ENCODE data around the gene TOMM6.

The TOMM6 gene

DNA sequence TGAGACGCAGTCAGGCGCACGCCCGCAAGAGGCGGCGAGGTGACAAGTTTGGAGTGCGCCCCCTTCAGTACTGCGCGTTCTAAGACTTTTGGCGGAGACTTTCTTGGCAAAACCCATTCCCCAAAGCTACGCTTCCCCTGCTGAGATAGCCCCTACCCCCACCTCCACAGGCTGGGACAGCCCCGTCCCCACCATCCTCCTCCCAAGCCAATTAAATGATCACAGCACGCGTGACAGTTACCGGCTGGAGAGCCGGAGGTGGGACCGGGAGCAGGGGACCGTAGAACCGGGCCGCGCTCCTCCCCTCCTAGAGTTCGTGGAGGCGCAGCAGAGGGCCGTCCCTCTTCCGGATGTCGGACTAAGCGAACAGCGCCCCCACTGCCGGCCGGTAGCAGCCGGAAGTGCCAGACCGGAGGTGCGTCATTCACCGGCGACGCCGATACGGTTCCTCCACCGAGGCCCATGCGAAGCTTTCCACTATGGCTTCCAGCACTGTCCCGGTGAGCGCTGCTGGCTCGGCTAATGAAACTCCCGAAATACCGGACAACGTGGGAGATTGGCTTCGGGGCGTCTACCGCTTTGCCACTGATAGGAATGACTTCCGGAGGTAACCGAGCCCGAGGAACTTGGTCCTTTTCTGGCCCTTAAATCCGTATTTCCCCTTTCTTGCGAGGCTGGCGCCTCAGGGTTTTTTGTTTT is at the start of gene TOMM6:
TOMM6 (plus strand) TSS at position 476 of the 699 bp plus-strand sequence; CDS start at position 480, 4 bp downstream.
- peak; percentile 82 for DNase-seq

DNA sequence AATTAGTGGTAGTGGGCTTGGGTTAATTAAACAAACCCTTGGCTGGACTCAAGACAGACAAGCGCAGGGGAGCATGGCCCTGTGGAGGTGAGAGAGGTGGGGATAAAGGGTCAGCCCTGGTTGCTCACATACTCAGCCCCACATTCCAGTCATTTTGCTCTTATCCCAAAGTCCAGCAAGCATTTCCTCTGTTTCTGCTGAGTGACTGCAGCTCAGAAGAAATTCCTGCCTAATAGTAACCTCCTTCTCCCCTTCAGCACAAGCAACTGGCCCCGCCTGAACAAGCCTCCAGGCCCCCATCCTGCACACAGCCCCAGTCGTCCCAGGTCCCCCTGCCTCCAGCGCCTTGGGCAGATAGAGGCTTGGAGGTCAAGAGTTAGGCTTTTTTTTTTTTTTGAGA is 48.5 kb upstream of the TOMM6 start:
- no peak for DNase-seq

DNA sequence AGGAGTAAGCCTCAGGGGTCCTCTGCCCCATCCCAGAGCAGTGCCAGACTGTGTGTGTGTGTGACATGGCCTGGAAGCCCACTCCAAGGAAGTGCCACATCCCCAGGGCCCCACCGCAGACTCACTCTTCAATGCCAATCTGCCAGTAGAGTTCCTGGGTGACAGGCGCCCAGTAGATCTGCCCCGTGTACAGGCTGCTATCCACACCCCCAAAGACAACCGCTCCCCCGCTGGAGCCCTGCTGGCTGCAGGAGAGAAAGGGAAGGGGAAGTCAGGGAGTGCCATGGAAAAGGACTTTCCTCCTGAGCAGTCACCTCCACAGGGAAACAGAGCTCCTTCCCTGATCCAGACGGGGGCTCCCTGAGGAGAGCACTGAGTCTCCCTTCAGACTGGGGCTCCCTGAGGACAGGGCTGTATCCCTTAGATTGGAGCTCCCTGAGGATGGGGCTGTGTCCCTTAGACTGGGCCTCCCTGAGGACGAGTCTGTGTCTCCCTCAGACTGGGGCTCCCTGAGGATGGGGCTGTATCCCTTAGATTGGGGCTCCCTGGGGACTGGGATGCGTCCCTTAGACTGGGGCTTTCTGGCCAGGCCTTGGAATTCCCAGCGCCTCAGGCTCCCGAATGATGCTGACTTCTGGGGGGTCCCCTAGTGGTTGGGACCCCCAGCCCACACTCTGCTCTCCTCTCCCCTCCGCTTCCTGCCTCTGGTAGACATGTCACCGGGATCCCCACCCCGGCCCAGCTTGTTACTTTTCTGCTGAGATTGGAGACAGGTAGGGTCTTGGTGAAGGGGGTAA is 46.9 kb upstream of the TOMM6 start:
- DNase-seq: no peak

DNA sequence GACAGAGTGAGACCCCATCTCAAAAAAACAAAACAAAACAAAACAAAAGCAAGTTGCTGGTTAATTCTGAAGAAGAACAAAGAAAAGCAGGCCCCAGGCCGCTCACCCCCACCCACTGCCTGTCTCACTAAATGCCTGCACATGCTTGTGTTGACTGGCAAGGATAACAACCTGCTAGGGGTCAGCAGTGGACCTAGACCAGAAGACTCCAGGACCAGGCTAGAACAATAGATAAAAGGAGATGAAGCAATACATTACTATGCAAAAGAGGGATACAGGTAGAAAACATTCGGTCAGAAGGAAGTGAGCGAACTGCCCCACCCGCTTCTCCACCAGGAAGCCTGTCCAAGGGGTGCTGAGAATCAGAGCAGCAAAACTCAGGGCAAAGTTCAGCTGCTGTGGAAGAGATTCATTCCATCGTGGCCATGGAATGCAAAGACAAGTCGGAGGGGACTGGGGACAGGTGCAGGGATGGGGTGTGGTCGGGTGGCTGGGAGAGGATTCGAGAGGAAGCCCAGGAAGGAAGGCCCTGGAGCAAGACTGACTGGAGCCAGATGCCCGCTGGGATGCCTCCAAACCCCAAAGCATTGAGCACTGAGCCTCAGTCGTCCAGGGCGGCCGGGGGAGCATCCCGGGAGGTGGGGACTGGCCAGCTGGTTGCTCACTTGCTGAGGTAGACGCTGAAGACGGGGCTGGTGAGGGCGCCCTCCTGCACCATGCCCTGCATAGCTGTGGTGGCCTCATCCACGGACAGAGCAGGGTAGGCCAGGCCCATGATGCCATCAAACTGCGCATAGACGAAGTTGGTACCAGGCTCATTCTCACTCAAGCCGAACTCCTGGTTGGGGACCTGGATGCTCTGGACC is 45.6 kb upstream of the TOMM6 start:
- no peak for DNase-seq

DNA sequence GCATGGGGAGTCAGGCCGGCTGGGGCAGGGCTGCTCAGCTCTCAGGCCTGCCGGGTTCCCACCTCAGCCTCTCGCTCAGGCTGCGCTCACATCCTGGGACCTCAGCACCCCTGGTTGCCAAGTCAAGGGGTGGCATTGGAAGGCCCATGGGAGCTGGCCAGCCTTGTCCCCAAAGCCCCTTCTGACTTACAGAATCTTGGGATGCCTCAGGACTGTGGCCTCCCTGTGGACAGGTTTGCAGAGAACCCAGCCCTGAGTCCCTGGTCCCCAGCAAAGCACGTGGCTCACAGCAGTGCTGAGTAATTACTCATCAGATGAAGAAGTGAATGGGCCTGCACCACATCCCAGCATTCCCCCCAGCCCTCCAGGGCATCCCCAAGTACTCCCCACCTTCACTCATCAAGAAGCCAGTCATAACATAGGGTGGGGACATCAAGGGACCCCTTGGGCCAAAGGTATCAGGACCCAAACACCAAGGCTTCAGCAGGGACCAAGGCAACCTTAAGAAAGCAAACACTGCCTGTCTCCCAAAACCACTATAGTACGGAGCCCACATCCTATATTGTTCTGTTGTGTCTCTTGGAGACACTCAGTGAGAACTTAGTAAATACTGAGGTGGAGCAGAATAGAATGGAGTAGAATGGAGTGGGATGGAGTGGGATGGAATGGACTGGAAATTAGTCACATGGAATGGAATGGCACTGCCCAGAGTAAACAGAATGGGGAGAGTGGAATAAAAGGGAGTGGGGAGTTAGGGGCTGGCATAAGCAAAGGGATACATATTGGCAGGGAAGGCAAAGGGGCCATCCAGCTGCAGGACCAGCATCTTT is 43.9 kb upstream of the TOMM6 start:
- no peak for DNase-seq

DNA sequence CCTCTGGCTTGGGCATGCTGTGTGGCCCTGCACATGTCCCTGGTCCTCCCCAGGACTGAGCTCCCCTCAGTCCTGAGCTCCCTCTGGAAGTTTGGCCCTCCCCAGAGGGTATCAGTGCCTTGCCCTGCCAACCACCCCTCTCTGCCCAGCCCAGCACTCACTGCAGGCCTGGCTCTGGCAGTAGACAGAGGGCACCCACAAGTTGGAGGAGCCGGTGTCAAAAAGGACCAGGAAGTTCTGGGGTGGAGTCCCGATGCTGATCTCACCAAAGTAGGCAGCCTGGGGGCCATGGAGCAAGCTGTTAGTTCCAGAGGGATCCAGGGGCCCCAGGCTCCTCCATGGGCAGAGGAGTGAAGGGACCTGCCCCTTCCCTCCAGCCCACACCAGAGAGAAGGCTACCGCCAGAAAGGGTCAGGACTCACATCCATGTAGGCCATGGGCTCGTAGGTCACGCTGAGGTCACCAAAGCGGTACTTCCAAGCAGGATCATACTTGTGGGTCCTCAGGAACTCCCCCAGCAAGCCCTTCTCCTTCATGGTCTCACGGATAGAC is 43.2 kb upstream of the TOMM6 start:
- DNase-seq: no peak

DNA sequence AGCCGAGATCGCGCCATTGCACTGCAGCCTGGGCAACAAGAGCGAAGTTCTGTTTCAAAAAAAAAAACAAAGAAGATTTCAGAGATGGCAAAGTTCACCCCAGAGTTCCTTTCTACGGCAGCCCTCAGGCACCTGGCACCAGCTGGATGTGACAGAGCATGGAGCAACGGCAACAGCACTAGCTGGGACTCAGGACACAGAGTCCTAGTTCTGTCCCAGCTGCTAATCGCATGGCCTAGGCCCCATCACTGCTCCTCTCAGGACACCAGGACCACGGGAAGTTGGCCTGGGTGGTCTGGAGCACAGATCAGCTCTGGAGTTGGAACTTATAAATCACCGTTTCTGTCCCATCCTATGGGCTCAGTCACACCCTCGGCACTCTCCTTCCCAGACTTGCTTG is 41.4 kb upstream of the TOMM6 start:
- no peak for DNase-seq

DNA sequence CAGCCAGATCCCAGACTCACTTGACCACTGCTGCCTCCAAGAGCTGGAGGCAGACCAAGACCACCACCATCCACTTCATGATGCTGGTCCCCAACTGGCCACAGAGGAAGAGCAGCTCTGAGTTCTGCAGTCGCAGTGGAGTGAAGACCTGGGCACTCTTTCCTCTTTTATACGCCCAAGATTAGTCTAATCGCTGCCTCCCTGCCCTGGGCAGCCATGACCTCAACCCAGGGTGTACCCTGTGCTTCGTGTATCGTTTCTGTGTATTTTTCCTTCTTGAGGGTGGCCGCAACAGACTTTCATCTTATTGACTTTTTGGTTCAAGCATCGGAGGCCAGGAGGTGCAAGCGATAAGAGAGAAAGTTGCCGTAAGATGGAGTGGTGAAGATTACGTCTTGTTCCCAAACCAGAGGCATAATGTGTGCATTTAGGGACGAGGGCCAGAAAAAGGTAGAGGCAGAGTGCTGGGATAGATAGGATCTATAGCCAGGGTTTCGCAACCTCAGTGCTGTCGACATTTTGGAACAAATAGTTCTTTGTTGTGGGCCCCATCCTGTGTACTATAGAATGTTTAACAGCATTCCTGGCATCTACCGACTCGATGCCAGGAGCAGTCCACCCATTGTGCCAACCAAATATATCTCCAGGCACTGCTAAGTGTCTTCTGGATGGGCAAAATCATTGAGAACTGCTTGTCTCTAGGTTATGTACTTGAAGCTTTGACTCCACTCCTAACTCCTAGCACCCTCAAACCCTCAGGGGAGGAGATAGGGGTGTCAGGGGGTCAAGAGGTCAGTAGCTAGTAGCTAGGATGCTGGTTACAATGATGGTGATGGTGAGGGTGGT is 40.0 kb upstream of the TOMM6 start, which contains the start of gene PGC:
PGC (minus strand) TSS at position 142 of the 846 bp plus-strand sequence; CDS start at position 79, 63 bp downstream.
- no peak for DNase-seq

DNA sequence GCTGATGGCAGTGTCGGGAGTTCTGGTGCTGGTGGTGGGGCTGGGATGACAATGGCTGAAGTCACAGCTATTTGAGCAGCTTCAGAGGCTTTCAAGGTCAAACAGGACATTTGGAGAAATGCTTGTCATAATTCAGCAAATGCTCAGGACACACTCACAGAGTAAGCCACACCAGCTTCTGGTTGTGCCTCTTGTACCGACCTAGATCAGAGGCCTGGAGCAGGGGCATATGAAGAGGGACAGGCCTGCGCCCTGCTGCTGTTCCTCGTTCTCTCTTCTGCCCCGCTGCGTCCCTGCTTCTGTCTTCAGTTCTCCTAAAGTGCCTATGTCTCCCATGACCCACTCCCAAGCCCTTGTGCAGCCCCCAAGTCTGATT is 39.4 kb upstream of the TOMM6 start:
- DNase-seq: no peak

DNA sequence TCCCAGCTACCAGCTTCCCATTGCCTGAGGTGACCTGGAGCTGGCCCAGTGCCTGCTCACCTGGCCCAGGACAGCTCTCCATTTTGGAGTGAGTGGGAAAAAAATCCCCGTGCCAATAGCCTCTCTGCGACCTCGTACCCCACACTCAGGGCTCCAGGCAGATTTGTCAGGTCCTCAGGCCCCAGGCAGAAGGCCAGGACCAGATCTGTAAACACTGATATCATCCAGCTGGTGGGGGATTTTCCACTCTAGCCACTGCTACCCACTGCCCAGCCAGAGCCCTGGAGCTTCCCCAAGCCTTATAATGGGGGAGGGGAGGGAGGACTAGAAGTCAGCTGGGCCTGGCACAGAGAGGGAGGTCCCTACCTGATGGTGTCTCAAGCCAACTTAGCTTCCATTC is 39.0 kb upstream of the TOMM6 start:
- no peak for DNase-seq

DNA sequence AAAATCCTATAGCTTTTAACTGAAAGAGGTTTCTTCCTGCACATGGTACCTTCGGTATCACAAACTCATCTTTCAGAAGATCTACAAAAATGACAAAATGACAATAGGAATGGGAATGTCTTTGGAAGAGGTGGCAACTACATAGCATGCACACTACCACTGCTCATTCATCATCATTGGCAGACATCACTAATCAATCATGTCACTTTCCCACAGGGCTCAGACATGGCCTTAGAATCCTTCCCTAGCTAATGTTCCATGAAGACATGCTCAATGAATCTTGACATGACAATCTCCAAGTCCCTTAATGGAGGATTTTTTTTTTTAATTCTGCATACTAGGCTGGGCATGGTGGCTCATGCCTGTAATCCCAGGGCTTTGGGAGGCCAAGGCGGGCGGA is 37.1 kb upstream of the TOMM6 start:
- no peak for DNase-seq

DNA sequence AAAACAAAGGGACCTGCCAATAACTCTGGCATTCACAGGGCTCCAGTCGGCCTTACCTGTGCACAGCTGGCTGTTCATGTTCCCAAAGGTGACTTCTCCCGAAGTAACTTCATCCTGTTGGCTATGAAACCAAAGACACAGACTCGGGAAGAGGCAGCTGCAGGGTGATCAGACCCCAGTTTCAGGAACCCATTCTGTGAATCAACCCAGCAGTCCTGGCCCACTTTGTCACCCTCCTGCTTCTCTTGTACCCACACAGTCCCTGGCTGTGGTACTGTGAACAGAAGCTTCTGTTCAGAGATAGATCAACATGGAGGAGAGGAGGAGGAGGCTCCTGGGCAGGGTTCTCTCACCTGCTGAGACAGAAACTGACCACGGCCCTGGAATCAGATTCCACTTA is 31.6 kb upstream of the TOMM6 start:
- DNase-seq: no peak

DNA sequence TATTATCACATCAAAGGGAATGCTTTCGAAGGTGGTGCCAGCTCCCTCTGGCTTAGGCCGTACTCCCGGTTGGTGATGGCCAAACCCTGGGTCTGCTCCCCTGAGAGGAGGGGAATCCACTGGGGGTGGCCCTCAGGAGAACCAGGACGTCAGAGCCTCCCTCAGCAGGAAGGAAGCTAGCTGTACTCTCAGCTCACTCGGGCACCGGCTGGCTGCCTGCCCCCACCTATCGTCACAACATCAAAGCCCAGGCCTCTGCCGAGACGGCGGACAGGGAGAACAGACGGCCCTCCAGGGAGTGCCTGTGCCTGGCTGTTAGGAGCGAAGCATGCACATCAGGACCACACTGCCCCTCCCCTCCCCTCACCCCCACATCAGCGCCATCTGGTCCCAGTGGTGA is 31.1 kb upstream of the TOMM6 start:
- no peak for DNase-seq

DNA sequence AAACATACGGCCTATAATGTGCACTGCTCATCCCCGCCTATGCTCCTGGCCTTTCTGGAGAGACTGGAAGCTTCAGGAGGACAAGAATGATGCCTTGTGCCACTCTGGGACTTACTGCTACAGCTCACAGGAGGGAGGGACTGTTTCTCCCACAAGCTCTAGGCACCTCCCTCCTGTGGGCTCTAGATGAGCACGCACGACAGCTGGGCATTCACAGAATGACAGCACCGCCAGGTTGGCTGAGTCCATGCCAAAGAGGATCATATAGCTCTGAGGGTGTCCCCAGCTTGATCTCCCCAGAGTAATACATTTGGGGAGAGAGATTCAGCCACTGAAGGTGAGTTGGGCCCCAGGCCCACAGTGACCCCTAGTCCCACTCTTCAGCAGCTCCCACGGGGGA is 30.2 kb upstream of the TOMM6 start:
- no peak for DNase-seq

DNA sequence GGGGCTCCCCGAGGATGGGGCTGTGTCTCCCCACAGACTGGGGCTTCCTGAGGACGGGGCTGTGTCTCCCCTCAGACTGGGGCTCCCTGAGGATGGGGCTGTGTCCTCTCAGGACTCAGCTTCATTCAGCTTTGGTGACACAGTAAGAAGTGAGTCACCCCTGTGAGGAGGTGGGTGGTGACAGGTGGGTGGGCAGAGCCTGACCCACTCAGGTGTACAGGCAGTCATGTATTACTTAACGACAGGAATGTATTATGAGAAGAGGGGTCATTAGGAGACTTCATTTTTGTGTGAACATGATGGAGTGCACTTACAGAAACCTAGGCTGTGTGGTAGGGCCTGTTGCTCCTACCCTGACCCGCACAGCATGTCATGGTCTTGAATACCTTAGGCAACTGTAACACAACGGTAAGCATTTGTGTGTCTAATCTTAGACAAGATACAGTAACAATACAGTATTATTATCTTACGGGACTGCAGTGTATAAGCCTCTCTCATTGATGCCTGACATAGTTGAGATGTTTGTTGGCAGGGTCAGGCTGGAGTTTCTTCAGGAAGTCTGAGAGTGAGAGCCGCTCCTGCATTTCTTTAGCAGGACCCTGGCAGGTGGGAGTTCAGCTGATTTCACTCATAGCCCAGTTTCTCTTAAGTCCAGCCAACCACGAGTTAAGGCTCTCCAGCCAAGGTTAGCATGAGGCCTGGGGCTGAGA is 29.4 kb upstream of the TOMM6 start:
- no peak for DNase-seq

DNA sequence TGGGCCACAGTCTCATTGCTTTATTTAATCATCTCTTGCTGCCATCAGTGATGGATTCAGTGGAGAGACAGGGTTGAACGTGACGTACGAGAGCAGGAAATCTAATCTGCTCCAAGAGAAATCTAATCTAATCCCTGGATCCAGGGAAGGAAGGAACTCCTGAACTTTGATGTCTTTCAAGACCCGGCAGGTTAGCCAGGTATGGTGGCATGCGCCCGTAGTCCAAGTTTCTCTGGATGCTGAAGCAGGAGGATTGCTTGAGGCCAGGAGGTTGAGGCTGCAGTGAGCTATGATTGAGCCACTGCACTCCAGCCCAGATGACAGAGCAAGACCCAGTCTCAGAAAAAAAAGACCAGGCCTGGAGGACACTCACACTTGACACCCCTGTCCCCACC is 28.9 kb upstream of the TOMM6 start:
- DNase-seq: no peak

DNA sequence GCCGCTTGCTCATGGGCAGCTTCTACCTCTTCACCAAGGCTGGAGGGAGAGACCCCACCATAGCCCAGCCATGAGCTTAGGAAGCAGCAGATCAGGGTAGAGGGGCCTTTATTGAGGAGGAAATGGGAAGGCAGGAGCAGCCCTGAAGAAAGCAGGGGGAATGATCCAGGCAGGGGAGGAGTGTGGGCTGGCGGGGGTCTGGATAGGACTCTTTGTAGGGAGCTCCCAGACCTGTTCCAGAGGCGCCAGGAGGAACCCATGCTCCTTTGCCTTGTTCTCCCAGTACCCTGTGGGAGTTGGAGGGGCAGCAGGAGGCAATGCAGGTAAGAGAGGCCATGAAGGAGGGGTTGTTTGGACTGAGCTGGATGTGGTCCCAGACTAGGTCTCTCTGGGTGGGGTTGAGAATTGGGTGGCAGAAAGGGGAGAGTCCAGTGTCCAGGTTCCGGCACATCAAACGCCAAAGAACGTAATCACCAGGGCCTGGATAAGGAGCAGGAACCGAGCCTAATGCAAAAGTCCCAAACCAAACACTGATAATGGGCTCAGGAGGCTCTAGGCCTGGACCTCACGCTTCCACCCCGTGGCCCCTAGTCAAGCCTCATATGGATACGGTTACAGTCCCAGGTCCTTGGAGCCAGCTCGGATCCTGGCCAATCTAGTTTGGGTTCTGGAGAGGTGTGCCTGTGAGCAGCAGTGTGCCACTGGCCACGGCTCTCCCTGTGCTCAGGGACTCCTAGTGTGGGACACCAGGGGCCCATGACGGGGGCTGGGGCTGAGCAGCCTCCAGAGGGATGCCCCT is 28.2 kb upstream of the TOMM6 start:
- DNase-seq: no peak

DNA sequence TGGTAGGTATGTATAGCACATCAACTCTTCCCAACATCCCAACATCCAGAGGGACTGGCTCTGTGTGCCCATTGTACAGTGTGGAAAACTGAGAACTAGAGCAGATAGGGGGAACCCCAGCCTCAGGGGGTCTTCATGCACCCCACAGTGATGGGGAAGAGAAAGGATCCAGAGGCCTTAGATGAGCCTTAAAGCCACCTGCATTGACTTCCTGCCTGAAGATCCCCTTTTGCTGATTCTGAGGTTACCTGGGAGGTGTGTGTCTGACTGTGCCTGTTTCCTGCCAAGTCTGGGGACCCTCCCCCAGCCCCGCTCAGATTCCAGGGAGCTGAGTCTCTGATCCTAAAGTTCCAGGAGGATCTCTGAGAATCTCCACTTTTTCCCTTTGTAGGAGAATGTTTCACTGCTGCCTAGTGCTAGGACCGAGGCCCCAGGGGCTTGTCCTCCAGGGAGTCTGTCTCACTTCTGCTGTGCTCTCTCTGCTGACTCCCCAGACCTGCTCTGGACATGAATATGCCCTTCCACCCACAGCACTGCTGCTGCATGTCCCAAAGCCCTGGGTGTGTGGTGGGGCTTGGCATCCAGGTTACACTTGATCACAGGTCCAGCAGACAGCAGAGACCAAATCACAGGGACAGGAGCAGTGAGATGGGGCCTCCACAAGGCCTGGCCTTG is 27.5 kb upstream of the TOMM6 start:
- DNase-seq: no peak

DNA sequence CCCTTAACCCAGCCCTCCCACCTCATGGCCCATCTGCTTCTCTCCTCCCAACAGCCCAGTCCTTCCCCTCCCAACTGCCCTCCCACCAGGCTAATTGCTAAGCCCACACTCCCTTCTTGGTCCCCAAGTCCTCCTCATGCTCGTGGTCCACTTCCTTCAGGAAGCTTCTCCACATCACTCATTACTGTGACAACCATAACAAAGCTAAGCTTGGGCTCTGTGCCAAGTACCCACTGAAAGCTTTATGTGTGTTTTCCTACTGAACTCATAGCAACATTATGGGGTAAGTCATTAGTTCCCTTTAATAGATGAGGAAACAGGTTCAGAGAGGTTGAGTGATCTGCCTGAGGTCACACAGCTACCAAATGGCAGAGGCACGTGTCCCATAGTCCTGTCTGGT is 24.0 kb upstream of the TOMM6 start:
- no peak for DNase-seq
